ENCODE data around the gene FGF18. TPM values are rescaled to one million over a fixed set of nuclear protein-coding genes. Genes with fewer than 3 reads are reported as not detected.

FGF18 gene
- total and polyA plus RNA-seq, 2 experiments from 2014 or later, result 0.56 to 0.86 TPM

DNA sequence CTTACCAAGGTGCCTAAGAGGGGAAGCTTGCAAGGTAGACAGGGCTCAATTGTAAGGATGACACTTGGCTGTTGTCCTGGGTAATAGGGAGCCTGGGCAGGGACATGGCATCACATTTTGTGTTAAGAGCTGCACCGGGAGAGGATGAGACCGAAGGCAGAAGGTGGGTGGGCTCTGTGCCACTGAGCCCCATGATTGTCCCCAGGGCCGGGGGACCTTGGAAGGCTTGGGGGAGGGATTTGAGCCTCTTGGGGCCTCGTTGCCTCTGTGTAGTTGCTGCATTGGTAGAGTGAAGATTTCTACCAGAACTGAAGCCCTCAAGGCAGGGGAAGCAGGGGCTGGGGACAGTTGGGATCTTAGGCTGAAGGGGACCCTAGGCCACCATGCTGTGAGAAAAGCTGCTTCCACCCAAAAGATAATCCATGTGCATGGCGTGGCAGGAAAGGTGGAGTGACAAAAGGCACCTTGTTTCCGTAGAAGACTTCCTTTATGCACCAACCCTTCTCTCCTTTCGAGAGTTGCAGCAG is 11.9 kb downstream of the FGF18 start:
- Histone ChIP-seq H3K36me3 (ENCODE audit: insufficient read depth) (no peaks in the 10 kb centered on the region), H3K27ac (ENCODE audit: low read depth) (no peak overlapping the region), H3K27me3 (ENCODE audit: insufficient read depth) (no peaks in the 10 kb centered on the region), H2AFZ (no peak overlapping the region), H3K4me1 (ENCODE audit: insufficient read depth) (peaks cover 3% of the 10 kb centered on the region; the same call in 1 of the 2 replicates), H4K20me1 (replicated peaks; ENCODE audit: insufficient read depth) (no peaks in the 10 kb centered on the region), H3K79me2 (replicated peaks; ENCODE audit: insufficient read depth) (no peaks in the 10 kb centered on the region), H3K9me2 (ENCODE audit: insufficient read depth) (no peaks in the 10 kb centered on the region), H3F3A (replicated peaks; ENCODE audit: low read depth) (no peaks in the 10 kb centered on the region), H3K4me2 (no peak overlapping the region), H3K4me3 (no peak overlapping the region)
- no peak overlapping the region for H3K27ac Mint-ChIP-seq
- H3K36me3 Mint-ChIP-seq (ENCODE audit: low read depth), result no peaks in the 10 kb centered on the region; the same call in 2 of the 3 replicates
- TF ChIP-seq, protein P1, sequence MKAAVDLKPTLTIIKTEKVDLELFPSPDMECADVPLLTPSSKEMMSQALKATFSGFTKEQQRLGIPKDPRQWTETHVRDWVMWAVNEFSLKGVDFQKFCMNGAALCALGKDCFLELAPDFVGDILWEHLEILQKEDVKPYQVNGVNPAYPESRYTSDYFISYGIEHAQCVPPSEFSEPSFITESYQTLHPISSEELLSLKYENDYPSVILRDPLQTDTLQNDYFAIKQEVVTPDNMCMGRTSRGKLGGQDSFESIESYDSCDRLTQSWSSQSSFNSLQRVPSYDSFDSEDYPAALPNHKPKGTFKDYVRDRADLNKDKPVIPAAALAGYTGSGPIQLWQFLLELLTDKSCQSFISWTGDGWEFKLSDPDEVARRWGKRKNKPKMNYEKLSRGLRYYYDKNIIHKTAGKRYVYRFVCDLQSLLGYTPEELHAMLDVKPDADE (IDR thresholded peaks at IDR 0.05), result no peak
- TF ChIP-seq, protein P2, sequence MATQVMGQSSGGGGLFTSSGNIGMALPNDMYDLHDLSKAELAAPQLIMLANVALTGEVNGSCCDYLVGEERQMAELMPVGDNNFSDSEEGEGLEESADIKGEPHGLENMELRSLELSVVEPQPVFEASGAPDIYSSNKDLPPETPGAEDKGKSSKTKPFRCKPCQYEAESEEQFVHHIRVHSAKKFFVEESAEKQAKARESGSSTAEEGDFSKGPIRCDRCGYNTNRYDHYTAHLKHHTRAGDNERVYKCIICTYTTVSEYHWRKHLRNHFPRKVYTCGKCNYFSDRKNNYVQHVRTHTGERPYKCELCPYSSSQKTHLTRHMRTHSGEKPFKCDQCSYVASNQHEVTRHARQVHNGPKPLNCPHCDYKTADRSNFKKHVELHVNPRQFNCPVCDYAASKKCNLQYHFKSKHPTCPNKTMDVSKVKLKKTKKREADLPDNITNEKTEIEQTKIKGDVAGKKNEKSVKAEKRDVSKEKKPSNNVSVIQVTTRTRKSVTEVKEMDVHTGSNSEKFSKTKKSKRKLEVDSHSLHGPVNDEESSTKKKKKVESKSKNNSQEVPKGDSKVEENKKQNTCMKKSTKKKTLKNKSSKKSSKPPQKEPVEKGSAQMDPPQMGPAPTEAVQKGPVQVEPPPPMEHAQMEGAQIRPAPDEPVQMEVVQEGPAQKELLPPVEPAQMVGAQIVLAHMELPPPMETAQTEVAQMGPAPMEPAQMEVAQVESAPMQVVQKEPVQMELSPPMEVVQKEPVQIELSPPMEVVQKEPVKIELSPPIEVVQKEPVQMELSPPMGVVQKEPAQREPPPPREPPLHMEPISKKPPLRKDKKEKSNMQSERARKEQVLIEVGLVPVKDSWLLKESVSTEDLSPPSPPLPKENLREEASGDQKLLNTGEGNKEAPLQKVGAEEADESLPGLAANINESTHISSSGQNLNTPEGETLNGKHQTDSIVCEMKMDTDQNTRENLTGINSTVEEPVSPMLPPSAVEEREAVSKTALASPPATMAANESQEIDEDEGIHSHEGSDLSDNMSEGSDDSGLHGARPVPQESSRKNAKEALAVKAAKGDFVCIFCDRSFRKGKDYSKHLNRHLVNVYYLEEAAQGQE (IDR thresholded peaks at IDR 0.05; ENCODE audit: unreplicated experiment), result no peak
- no peak for TF ChIP-seq ZNF331 (CRISPR knock-in tag; IDR thresholded peaks at IDR 0.05; ENCODE audit: low read depth)
- ATAC-seq (no peak), DNase-seq (ENCODE audit: low spot score) (no peak)
- no peak overlapping the region for H3K4me3 Mint-ChIP-seq
- H3K9me3 Mint-ChIP-seq, result no peaks in the 10 kb centered on the region
- H3K4me1 Mint-ChIP-seq, result peaks cover 23% of the 10 kb centered on the region
- peaks cover 11% of the 10 kb centered on the region for H3K27me3 Mint-ChIP-seq (ENCODE audit: insufficient read depth, low read depth, poor library complexity)

DNA sequence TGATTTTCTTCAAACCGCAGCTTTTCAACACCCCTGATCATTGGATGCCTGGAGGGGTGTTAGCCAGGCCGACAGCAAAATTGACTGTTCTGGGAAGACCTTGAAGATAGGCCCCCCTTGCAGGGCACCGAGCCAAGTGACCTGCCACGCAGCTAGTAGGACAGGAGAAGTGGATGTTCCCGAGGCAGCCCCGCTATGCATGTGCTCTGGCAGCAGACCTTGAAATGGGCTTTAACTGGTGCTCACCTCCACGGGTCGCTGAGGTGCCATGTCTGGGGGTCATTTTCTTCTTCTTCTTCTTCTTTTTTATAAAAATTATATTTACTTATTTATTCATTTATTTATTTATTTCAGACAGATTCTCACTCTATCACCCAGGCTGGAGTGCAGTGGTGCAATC is 12.6 kb downstream of the FGF18 start:
- Histone ChIP-seq H3F3A (replicated peaks; ENCODE audit: low read depth) (no peaks in the 10 kb centered on the region), H3K4me1 (ENCODE audit: insufficient read depth) (peaks cover 3% of the 10 kb centered on the region), H3K4me2 (no peak overlapping the region), H3K27ac (ENCODE audit: low read depth) (no peak overlapping the region), H3K27me3 (ENCODE audit: insufficient read depth) (no peaks in the 10 kb centered on the region), H3K36me3 (ENCODE audit: insufficient read depth) (no peaks in the 10 kb centered on the region), H2AFZ (no peak overlapping the region), H3K9me2 (ENCODE audit: insufficient read depth) (no peaks in the 10 kb centered on the region), H4K20me1 (replicated peaks; ENCODE audit: insufficient read depth) (no peaks in the 10 kb centered on the region), H3K79me2 (replicated peaks; ENCODE audit: insufficient read depth) (no peaks in the 10 kb centered on the region), H3K4me3 (no peak overlapping the region)
- DNase-seq (ENCODE audit: low spot score), result no peak
- Mint-ChIP-seq H3K27ac (no peak overlapping the region), H3K4me3 (no peak overlapping the region), H3K9me3 (no peaks in the 10 kb centered on the region), H3K4me1 (peaks cover 27% of the 10 kb centered on the region), H3K27me3 (ENCODE audit: insufficient read depth, low read depth, poor library complexity) (peaks cover 11% of the 10 kb centered on the region), H3K36me3 (ENCODE audit: low read depth) (no peaks in the 10 kb centered on the region; the same call in 2 of the 3 replicates)
- ATAC-seq, result no peak
- TF ChIP-seq, protein P3, sequence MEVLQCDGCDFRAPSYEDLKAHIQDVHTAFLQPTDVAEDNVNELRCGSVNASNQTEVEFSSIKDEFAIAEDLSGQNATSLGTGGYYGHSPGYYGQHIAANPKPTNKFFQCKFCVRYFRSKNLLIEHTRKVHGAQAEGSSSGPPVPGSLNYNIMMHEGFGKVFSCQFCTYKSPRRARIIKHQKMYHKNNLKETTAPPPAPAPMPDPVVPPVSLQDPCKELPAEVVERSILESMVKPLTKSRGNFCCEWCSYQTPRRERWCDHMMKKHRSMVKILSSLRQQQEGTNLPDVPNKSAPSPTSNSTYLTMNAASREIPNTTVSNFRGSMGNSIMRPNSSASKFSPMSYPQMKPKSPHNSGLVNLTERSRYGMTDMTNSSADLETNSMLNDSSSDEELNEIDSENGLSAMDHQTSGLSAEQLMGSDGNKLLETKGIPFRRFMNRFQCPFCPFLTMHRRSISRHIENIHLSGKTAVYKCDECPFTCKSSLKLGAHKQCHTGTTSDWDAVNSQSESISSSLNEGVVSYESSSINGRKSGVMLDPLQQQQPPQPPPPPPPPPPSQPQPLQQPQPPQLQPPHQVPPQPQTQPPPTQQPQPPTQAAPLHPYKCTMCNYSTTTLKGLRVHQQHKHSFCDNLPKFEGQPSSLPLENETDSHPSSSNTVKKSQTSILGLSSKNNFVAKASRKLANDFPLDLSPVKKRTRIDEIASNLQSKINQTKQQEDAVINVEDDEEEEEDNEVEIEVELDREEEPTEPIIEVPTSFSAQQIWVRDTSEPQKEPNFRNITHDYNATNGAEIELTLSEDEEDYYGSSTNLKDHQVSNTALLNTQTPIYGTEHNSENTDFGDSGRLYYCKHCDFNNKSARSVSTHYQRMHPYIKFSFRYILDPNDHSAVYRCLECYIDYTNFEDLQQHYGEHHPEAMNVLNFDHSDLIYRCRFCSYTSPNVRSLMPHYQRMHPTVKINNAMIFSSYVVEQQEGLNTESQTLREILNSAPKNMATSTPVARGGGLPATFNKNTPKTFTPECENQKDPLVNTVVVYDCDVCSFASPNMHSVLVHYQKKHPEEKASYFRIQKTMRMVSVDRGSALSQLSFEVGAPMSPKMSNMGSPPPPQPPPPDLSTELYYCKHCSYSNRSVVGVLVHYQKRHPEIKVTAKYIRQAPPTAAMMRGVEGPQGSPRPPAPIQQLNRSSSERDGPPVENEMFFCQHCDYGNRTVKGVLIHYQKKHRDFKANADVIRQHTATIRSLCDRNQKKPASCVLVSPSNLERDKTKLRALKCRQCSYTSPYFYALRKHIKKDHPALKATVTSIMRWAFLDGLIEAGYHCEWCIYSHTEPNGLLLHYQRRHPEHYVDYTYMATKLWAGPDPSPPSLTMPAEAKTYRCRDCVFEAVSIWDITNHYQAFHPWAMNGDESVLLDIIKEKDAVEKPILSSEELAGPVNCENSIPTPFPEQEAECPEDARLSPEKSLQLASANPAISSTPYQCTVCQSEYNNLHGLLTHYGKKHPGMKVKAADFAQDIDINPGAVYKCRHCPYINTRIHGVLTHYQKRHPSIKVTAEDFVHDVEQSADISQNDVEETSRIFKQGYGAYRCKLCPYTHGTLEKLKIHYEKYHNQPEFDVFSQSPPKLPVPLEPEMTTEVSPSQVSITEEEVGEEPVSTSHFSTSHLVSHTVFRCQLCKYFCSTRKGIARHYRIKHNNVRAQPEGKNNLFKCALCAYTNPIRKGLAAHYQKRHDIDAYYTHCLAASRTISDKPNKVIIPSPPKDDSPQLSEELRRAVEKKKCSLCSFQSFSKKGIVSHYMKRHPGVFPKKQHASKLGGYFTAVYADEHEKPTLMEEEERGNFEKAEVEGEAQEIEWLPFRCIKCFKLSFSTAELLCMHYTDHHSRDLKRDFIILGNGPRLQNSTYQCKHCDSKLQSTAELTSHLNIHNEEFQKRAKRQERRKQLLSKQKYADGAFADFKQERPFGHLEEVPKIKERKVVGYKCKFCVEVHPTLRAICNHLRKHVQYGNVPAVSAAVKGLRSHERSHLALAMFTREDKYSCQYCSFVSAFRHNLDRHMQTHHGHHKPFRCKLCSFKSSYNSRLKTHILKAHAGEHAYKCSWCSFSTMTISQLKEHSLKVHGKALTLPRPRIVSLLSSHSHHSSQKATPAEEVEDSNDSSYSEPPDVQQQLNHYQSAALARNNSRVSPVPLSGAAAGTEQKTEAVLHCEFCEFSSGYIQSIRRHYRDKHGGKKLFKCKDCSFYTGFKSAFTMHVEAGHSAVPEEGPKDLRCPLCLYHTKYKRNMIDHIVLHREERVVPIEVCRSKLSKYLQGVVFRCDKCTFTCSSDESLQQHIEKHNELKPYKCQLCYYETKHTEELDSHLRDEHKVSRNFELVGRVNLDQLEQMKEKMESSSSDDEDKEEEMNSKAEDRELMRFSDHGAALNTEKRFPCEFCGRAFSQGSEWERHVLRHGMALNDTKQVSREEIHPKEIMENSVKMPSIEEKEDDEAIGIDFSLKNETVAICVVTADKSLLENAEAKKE (CRISPR knock-in tag; IDR thresholded peaks at IDR 0.05), result no peak
- TF ChIP-seq ZNF114 (CRISPR knock-in tag; IDR thresholded peaks at IDR 0.05) (no peak), ZNF331 (CRISPR knock-in tag; IDR thresholded peaks at IDR 0.05; ENCODE audit: low read depth) (no peak), EZH2phosphoT487 (IDR thresholded peaks at IDR 0.05; ENCODE audit: unreplicated experiment) (no peak), CREB1 (CRISPR knock-in tag; IDR thresholded peaks at IDR 0.05; ENCODE audit: low read depth) (no peak), STAT1 (IDR thresholded peaks at IDR 0.05; ENCODE audit: unreplicated experiment) (no peak), EZH2 (IDR thresholded peaks at IDR 0.05; ENCODE audit: low read depth, unreplicated experiment) (no peak)
- TF ChIP-seq, protein P1 (IDR thresholded peaks at IDR 0.05), result no peak
